Esophagus squamous epithelium (tissue), 4 donors: Measurements from ENCODE around the gene LDHB.

Experiments
- POLR2A ChIP-seq, 4 donors: fragments of 450-650 bp; IDR thresholded peaks; one replicate each; pipeline ENCODE4 v1.6.1; 2017; ENCODE audit warnings: antibody characterized with exemption in 4 of 4, mild to moderate bottlenecking in 4 of 4, moderate library complexity in 3 of 4
- TF ChIP-seq, protein P1 (sequence below), 6 experiments: fragments of 450-650 bp in 4 of 6; fragments of 200-600 bp in 2 of 6; sonication (generic) in 2 of 6; IDR thresholded peaks; one replicate each; pipeline ENCODE4 v1.5.1; 2016 to 2019; ENCODE audit warnings: antibody characterized with exemption in 6 of 6, mild to moderate bottlenecking in 4 of 6, moderate library complexity in 4 of 6

- TF ChIP-seq, protein P1, sequence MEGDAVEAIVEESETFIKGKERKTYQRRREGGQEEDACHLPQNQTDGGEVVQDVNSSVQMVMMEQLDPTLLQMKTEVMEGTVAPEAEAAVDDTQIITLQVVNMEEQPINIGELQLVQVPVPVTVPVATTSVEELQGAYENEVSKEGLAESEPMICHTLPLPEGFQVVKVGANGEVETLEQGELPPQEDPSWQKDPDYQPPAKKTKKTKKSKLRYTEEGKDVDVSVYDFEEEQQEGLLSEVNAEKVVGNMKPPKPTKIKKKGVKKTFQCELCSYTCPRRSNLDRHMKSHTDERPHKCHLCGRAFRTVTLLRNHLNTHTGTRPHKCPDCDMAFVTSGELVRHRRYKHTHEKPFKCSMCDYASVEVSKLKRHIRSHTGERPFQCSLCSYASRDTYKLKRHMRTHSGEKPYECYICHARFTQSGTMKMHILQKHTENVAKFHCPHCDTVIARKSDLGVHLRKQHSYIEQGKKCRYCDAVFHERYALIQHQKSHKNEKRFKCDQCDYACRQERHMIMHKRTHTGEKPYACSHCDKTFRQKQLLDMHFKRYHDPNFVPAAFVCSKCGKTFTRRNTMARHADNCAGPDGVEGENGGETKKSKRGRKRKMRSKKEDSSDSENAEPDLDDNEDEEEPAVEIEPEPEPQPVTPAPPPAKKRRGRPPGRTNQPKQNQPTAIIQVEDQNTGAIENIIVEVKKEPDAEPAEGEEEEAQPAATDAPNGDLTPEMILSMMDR (IDR thresholded peaks at IDR 0.05) = no peak
- no peak for TF ChIP-seq POLR2A (IDR thresholded peaks at IDR 0.05)
Measured at GRCh38 chr12:21666722-21667121, 9.1 kb upstream of the LDHB start.
